Neural cell (in vitro differentiated cells): ENCODE measurements around the gene LCLAT1. TPM values are rescaled to one million over a fixed set of nuclear protein-coding genes. Genes with fewer than 3 reads are reported as not detected.

Experiments
- H2AFZ ChIP-seq: fragments of 200-600, 300-800 bp; sonication (generic), shearing (Covaris generic); 2 replicates; pipeline ENCODE4 v1.6.0; 2014; ENCODE audit warnings: low read depth, mild to moderate bottlenecking, antibody characterized with exemption, low read length, moderate library complexity
- H3F3A ChIP-seq: fragments of 200-600 bp; shearing (Covaris generic); 2 replicates; pipeline ENCODE4 v1.6.1; 2016; ENCODE audit warnings: mild to moderate bottlenecking, moderate library complexity, mixed read lengths, antibody characterized with exemption, low read length; ENCODE audit not compliant: insufficient read depth, poor library complexity, severe bottlenecking
- H3K27ac ChIP-seq: fragments of 200-600, 300-800 bp; sonication (generic), shearing (Covaris generic); 2 replicates; pipeline ENCODE4 v1.5.1; 2014; ENCODE audit warnings: mild to moderate bottlenecking, low read length, moderate library complexity
- H3K27me3 ChIP-seq: fragments of 300-800, 200-600 bp; sonication (generic), shearing (Covaris generic); 2 replicates; pipeline ENCODE4 v1.6.0; 2014; ENCODE audit warnings: mild to moderate bottlenecking, low read depth, low read length, moderate library complexity; ENCODE audit not compliant: insufficient read depth
- H3K36me3 ChIP-seq: fragments of 300-800, 200-600 bp; sonication (generic), shearing (Covaris generic); 2 replicates; pipeline ENCODE4 v1.5.1; 2014; ENCODE audit warnings: mild to moderate bottlenecking, antibody characterized with exemption, low read length, moderate library complexity; ENCODE audit not compliant: insufficient read depth
- H3K4me2 ChIP-seq: fragments of 300-800, 200-600 bp; sonication (generic), shearing (Covaris generic); 2 replicates; pipeline ENCODE4 v1.6.0; 2014; ENCODE audit warnings: mild to moderate bottlenecking, low read length
- H3K4me3 ChIP-seq: fragments of 300-800, 200-600 bp; sonication (generic), shearing (Covaris generic); 2 replicates; pipeline ENCODE4 v1.5.1; 2014; ENCODE audit warnings: mild to moderate bottlenecking, low read length, moderate library complexity
- H3K79me2 ChIP-seq: fragments of 200-600 bp; shearing (Covaris generic); replicated peaks from 2 replicates; pipeline ENCODE4 v1.6.0; 2014; ENCODE audit warnings: mild to moderate bottlenecking, low read length, moderate library complexity; ENCODE audit not compliant: insufficient read depth
- H3K9ac ChIP-seq: fragments of 300-800, 200-600 bp; sonication (generic), shearing (Covaris generic); 2 replicates; pipeline ENCODE4 v1.6.1; 2016; ENCODE audit warnings: mild to moderate bottlenecking, low read length, mixed read lengths
- H3K9me2 ChIP-seq: fragments of 200-600 bp; shearing (Covaris generic); 2 replicates; pipeline ENCODE4 v1.6.1; 2016; ENCODE audit warnings: mild to moderate bottlenecking, low read length, mixed read lengths; ENCODE audit not compliant: insufficient read depth
- H3K9me3 ChIP-seq: fragments of 200-600, 300-800 bp; sonication (generic), shearing (Covaris generic); 2 replicates; pipeline ENCODE4 v1.6.1; 2016; ENCODE audit warnings: mild to moderate bottlenecking, mixed run types, low read length, moderate library complexity, mixed read lengths
- H4K20me1 ChIP-seq: fragments of 200-600 bp; shearing (Covaris generic); 2 replicates; pipeline ENCODE4 v1.6.1; 2016; ENCODE audit warnings: mild to moderate bottlenecking, mixed run types; ENCODE audit not compliant: insufficient read depth
- EP300 ChIP-seq: fragments of 450-650 bp; conservative IDR thresholded peaks from 2 replicates; pipeline ENCODE4 v1.6.1; 2014; ENCODE audit warnings: antibody characterized with exemption, mild to moderate bottlenecking, moderate library complexity; ENCODE audit not compliant: poor library complexity, severe bottlenecking
- EZH2 ChIP-seq: fragments of 200-600, 300-800 bp; shearing (Covaris generic), sonication (generic); IDR thresholded peaks from 2 replicates; pipeline ENCODE4 v1.6.1; 2014; ENCODE audit warnings: antibody characterized with exemption, low read length, borderline replicate concordance, mild to moderate bottlenecking; ENCODE audit not compliant: insufficient read depth, poor library complexity, severe bottlenecking
- MXI1 ChIP-seq: fragments of 450-650 bp; conservative IDR thresholded peaks from 2 replicates; pipeline ENCODE4 v1.6.1; 2014; ENCODE audit warnings: antibody characterized with exemption, mild to moderate bottlenecking; ENCODE audit not compliant: poor library complexity, severe bottlenecking
- POLR2AphosphoS5 ChIP-seq: IDR thresholded peaks from 2 replicates; pipeline ENCODE4 v1.6.1; 2012
- RAD21 ChIP-seq: fragments of 450-650 bp; conservative IDR thresholded peaks from 2 replicates; pipeline ENCODE4 v1.6.1; 2014; ENCODE audit warnings: antibody characterized with exemption, mild to moderate bottlenecking, moderate library complexity
- SMC3 ChIP-seq: fragments of 450-650 bp; conservative IDR thresholded peaks from 2 replicates; pipeline ENCODE4 v1.6.1; 2014; ENCODE audit warnings: antibody characterized with exemption, mild to moderate bottlenecking, moderate library complexity; ENCODE audit not compliant: poor library complexity
- TAF1 ChIP-seq: IDR thresholded peaks from 2 replicates; pipeline ENCODE4 v1.6.1; 2012; ENCODE audit warnings: low read depth
- polyA plus RNA-seq: library from polyadenylated mRNA; depleted of rRNA; stranded (reverse); fragments of >200 nt; gene quantifications from 2 replicates; pipeline ENCODE4 v1.2.3, GENCODE V29; 2014
- TF ChIP-seq, protein P1 (sequence below): IDR thresholded peaks from 2 replicates; pipeline ENCODE4 v1.6.1; 2012; ENCODE audit warnings: borderline replicate concordance
- TF ChIP-seq, protein P2 (sequence below): fragments of 450-650 bp; IDR thresholded peaks from 2 replicates; pipeline ENCODE4 v1.5.1; 2014; ENCODE audit warnings: antibody characterized with exemption, mild to moderate bottlenecking, moderate library complexity; ENCODE audit not compliant: poor library complexity, severe bottlenecking

Gene LCLAT1
- polyA plus RNA-seq, 1 donor from 2014 or later, result 5.8 TPM

DNA sequence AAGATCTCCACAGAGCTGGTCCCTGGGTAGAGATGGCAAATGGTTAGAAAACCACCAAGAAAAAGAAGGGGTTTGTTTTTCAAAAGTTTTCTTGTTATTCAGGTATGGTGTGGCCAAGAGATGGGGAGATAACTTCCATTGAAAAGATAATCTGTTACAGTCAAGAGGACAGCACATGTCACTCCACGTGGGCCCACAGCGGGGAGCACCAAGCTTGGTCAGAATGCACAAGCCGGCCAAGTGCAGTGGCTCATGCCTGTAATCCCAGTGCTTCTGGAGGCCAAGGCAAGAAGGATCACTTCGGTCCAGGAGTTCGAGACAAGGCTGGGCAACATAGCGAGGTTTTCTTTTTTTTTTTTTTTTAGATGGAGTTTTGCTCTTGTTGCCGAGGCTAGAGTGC, 6.0 kb upstream of the LCLAT1 start:
- no peak overlapping the region for H3K4me2 ChIP-seq
- no peaks in the 10 kb centered on the region for H3K79me2 ChIP-seq
- H2AFZ ChIP-seq, result no peak overlapping the region
- no peaks in the 10 kb centered on the region for H3K36me3 ChIP-seq
- H3K9me3 ChIP-seq, result no peaks in the 10 kb centered on the region
- no peaks in the 10 kb centered on the region for H3F3A ChIP-seq
- H3K9ac ChIP-seq, result no peak overlapping the region
- TF ChIP-seq RAD21, result no peak
- H3K9me2 ChIP-seq, result no peaks in the 10 kb centered on the region
- H3K4me3 ChIP-seq, result no peak overlapping the region
- no peaks in the 10 kb centered on the region for H3K27me3 ChIP-seq
- H4K20me1 ChIP-seq, result no peaks in the 10 kb centered on the region
- H3K27ac ChIP-seq, result no peak overlapping the region

DNA sequence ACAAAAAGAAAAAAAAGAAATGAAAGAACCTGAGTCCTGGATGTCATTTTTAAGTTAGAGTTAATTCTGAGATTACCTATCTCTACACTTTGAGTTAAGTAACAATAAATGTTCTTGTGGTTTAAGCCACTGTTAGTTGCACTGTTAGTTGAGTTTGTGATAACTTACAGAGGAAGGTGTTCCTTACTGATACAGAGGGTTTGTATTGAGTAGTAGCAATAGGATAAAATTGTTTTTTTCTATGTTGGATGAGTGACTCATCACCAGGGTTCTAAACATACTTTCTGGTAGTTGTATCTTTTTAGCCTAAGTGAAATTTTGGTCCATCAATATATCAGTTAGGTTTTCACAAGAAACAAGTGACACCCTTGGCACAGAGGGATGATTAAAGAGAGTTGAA, 4.0 kb upstream of the LCLAT1 start:
- Histone ChIP-seq H3K9me3 (no peaks in the 10 kb centered on the region), H3K27ac (no peak overlapping the region), H3F3A (no peaks in the 10 kb centered on the region), H3K4me3 (no peak overlapping the region), H3K9me2 (no peaks in the 10 kb centered on the region), H3K4me2 (no peak overlapping the region), H3K9ac (no peak overlapping the region), H4K20me1 (no peaks in the 10 kb centered on the region), H3K27me3 (no peaks in the 10 kb centered on the region), H3K79me2 (peaks cover 5% of the 10 kb centered on the region), H3K36me3 (no peaks in the 10 kb centered on the region), H2AFZ (no peak overlapping the region)
- TF ChIP-seq EZH2 (no peak), MXI1 (no peak)

DNA sequence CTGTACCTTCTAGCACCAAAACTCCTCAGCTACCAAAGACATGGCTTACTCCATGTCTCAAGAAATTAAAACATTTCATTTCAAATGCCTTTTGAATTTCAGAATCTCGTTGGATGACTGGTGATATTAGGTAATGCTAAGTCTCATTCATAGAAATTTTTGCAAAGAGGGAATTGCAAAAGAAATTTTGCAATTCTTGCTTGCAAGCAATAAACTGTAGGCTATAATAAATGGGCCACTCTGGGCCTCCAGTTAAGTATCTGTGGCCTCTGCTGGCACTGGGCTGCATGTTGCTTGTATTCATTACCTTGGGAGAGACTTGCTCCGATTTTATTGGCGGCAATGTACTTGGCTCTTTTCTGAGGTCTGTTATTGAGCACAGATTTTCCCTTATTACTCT, 2.8 kb upstream of the LCLAT1 start:
- Histone ChIP-seq H3K9me3 (no peaks in the 10 kb centered on the region), H3K36me3 (no peaks in the 10 kb centered on the region), H3K4me2 (no peak overlapping the region), H3K27me3 (no peaks in the 10 kb centered on the region), H2AFZ (no peak overlapping the region), H3K4me3 (no peak overlapping the region), H4K20me1 (no peaks in the 10 kb centered on the region), H3F3A (no peaks in the 10 kb centered on the region), H3K79me2 (peaks cover 16% of the 10 kb centered on the region), H3K27ac (no peak overlapping the region), H3K9me2 (no peaks in the 10 kb centered on the region), H3K9ac (no peak overlapping the region)
- TF ChIP-seq MXI1, result no peak
- TF ChIP-seq, protein P1, sequence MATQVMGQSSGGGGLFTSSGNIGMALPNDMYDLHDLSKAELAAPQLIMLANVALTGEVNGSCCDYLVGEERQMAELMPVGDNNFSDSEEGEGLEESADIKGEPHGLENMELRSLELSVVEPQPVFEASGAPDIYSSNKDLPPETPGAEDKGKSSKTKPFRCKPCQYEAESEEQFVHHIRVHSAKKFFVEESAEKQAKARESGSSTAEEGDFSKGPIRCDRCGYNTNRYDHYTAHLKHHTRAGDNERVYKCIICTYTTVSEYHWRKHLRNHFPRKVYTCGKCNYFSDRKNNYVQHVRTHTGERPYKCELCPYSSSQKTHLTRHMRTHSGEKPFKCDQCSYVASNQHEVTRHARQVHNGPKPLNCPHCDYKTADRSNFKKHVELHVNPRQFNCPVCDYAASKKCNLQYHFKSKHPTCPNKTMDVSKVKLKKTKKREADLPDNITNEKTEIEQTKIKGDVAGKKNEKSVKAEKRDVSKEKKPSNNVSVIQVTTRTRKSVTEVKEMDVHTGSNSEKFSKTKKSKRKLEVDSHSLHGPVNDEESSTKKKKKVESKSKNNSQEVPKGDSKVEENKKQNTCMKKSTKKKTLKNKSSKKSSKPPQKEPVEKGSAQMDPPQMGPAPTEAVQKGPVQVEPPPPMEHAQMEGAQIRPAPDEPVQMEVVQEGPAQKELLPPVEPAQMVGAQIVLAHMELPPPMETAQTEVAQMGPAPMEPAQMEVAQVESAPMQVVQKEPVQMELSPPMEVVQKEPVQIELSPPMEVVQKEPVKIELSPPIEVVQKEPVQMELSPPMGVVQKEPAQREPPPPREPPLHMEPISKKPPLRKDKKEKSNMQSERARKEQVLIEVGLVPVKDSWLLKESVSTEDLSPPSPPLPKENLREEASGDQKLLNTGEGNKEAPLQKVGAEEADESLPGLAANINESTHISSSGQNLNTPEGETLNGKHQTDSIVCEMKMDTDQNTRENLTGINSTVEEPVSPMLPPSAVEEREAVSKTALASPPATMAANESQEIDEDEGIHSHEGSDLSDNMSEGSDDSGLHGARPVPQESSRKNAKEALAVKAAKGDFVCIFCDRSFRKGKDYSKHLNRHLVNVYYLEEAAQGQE, result no peak
- TF ChIP-seq TAF1, result no peak
- TF ChIP-seq, protein P2, sequence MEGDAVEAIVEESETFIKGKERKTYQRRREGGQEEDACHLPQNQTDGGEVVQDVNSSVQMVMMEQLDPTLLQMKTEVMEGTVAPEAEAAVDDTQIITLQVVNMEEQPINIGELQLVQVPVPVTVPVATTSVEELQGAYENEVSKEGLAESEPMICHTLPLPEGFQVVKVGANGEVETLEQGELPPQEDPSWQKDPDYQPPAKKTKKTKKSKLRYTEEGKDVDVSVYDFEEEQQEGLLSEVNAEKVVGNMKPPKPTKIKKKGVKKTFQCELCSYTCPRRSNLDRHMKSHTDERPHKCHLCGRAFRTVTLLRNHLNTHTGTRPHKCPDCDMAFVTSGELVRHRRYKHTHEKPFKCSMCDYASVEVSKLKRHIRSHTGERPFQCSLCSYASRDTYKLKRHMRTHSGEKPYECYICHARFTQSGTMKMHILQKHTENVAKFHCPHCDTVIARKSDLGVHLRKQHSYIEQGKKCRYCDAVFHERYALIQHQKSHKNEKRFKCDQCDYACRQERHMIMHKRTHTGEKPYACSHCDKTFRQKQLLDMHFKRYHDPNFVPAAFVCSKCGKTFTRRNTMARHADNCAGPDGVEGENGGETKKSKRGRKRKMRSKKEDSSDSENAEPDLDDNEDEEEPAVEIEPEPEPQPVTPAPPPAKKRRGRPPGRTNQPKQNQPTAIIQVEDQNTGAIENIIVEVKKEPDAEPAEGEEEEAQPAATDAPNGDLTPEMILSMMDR, result no peak
- no peak for TF ChIP-seq EZH2
- TF ChIP-seq RAD21, result no peak
- TF ChIP-seq EP300, result no peak
- TF ChIP-seq POLR2AphosphoS5, result no peak
- TF ChIP-seq SMC3, result no peak
